Calu3 (cell line): ENCODE measurements around the gene HS6ST3. TPM values are rescaled to one million over a fixed set of nuclear protein-coding genes. Genes with fewer than 3 reads are reported as not detected.

Source experiments
- BruUV-seq: library from RNA; stranded (reverse); fragments of 400-500 nt; replicated peaks from 2 replicates; lab custom pipeline; 2021; lab: Mats Ljungman, UMichigan
- CTCF ChIA-PET: fragments of 300-600 bp; sonication (Branson Sonifier 250); formaldehyde crosslinking; loops from one replicate; lab custom pipeline; 2022; ENCODE audit warnings: antibody characterized with exemption; lab: Charles Lee
- DNase-seq: peaks from one replicate; pipeline ENCODE4 v3.0.0; 2022
- H3K27ac Mint-ChIP-seq: one replicate; pipeline ENCODE4 v1.8.0; 2022; ENCODE audit warnings: mixed read lengths; ENCODE audit not compliant: unreplicated experiment
- H3K27me3 Mint-ChIP-seq: one replicate; pipeline ENCODE4 v1.8.0; 2022; ENCODE audit warnings: mixed read lengths; ENCODE audit not compliant: unreplicated experiment
- H3K36me3 Mint-ChIP-seq: one replicate; pipeline ENCODE4 v1.8.0; 2022; ENCODE audit warnings: mild to moderate bottlenecking, moderate library complexity, mixed read lengths; ENCODE audit not compliant: insufficient read depth, unreplicated experiment
- H3K4me1 Mint-ChIP-seq: one replicate; pipeline ENCODE4 v1.8.0; 2022; ENCODE audit warnings: mild to moderate bottlenecking, low read depth, mixed read lengths; ENCODE audit not compliant: unreplicated experiment
- H3K4me3 Mint-ChIP-seq: one replicate; pipeline ENCODE4 v1.8.0; 2022; ENCODE audit warnings: mild to moderate bottlenecking, low read depth, moderate library complexity, mixed read lengths; ENCODE audit not compliant: unreplicated experiment
- H3K9me3 Mint-ChIP-seq: one replicate; pipeline ENCODE4 v1.8.0; 2022; ENCODE audit warnings: low read depth, mixed read lengths; ENCODE audit not compliant: unreplicated experiment
- intact Hi-C: fragments of 100-400 bp; cut with micrococcal nuclease; formaldehyde crosslinking; loops from one replicate; pipeline ENCODE4 v1.10.0; 2022; ENCODE audit not compliant: unreplicated experiment
- total RNA-seq: library from RNA; stranded (reverse); gene quantifications from 2 replicates; pipeline ENCODE4 v1.2.3, GENCODE V29; 2022
- TF ChIP-seq, protein P1 (sequence below): fragments of 200-600 bp; IDR thresholded peaks from one replicate; pipeline ENCODE4 v1.8.0; 2022; ENCODE audit warnings: antibody characterized with exemption; ENCODE audit not compliant: unreplicated experiment

HS6ST3 gene
- total RNA-seq, 1 experiment from 2014 or later, result not detected

- H3K27ac Mint-ChIP-seq, result no peak overlapping the region
- no peaks in the 10 kb centered on the region for H3K9me3 Mint-ChIP-seq
- no peak overlapping the region for H3K4me3 Mint-ChIP-seq
- no peak for DNase-seq
- no peaks in the 10 kb centered on the region for H3K36me3 Mint-ChIP-seq
- TF ChIP-seq, protein P1, sequence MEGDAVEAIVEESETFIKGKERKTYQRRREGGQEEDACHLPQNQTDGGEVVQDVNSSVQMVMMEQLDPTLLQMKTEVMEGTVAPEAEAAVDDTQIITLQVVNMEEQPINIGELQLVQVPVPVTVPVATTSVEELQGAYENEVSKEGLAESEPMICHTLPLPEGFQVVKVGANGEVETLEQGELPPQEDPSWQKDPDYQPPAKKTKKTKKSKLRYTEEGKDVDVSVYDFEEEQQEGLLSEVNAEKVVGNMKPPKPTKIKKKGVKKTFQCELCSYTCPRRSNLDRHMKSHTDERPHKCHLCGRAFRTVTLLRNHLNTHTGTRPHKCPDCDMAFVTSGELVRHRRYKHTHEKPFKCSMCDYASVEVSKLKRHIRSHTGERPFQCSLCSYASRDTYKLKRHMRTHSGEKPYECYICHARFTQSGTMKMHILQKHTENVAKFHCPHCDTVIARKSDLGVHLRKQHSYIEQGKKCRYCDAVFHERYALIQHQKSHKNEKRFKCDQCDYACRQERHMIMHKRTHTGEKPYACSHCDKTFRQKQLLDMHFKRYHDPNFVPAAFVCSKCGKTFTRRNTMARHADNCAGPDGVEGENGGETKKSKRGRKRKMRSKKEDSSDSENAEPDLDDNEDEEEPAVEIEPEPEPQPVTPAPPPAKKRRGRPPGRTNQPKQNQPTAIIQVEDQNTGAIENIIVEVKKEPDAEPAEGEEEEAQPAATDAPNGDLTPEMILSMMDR, result no peak
- BruUV-seq, result no TSS peak
- CTCF ChIA-PET, result interaction anchor here (1.3 kb wide), 1 partner anchor 797 kb away, joined by 8 read pairs; no protein-coding TSS in a partner anchor
- H3K27me3 Mint-ChIP-seq, result no peaks in the 10 kb centered on the region
- H3K4me1 Mint-ChIP-seq, result no peaks in the 10 kb centered on the region
- intact Hi-C loops, result loop anchor here (2.0 to 10.0 kb wide), 2 partner anchors 672 to 796 kb away; no protein-coding TSS in a partner anchor
Measured at GRCh38 chr13:96816874-96817273, 727.0 kb downstream of the HS6ST3 start.

DNA sequence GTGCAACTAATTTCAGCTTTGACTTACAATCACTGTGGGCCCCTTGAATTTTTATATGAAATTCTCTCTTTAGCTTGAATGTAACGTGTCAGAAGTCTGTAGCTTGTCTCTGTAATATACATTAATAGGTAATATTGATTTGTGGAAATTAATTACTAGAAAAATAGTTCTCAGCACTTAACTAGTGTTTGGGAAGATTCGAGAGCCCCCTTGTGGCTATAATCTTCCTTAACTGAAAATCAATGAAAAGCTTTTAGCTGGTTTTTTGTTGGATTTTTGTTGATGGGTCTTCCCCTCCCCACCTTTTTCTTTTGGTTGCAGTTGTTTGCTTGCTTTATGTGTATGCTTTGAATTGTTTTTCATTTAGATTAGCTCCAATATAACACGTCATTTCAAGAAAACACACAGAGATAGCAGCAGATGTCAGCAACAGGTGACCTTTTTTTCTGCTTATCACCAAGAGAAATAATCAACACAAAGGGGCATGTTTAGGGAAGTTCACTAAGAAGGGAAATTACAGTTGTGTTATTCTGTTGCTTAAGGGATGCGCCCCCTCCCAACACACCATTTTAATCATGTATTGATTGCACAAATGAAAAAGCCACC lies 727.5 kb downstream of the HS6ST3 start:
- no peaks in the 10 kb centered on the region for H3K36me3 Mint-ChIP-seq
- H3K4me1 Mint-ChIP-seq, result no peaks in the 10 kb centered on the region
- intact Hi-C loops, result loop anchor here (2.0 to 10.0 kb wide), 2 partner anchors 673 to 797 kb away; no protein-coding TSS in a partner anchor
- no peak for DNase-seq
- CTCF ChIA-PET, result interaction anchor here (1.3 kb wide), 1 partner anchor 797 kb away, joined by 8 read pairs; no protein-coding TSS in a partner anchor
- BruUV-seq, result no TSS peak
- H3K27ac Mint-ChIP-seq, result no peak overlapping the region
- no peak overlapping the region for H3K4me3 Mint-ChIP-seq
- no peaks in the 10 kb centered on the region for H3K27me3 Mint-ChIP-seq
- no peaks in the 10 kb centered on the region for H3K9me3 Mint-ChIP-seq
- TF ChIP-seq, protein P1, result no peak

DNA sequence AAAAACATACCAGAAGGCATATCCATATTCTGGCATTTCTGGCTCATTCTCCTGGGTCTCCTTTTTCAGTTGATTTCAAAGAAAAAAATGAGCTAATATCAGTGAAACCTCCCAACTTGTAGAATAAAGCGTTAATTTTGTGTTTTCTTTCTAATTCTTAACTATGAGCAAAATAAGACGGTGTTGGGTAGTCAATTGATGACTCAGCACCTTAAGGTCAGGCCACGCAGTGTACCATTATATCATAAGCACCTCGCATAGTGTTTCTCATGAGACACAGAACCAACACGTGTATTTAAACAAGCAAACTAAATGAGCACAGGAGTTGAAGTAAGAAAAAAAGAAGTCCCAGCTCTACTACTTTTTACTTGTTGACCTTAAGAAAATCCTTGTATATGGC lies 729.5 kb downstream of the HS6ST3 start:
- Mint-ChIP-seq H3K9me3 (no peaks in the 10 kb centered on the region), H3K4me3 (no peak overlapping the region), H3K36me3 (no peaks in the 10 kb centered on the region), H3K27me3 (no peaks in the 10 kb centered on the region), H3K27ac (no peak overlapping the region), H3K4me1 (no peaks in the 10 kb centered on the region)
- CTCF ChIA-PET, result no interaction called here
- TF ChIP-seq, protein P1, result no peak
- no peak for DNase-seq
- intact Hi-C loops, result loop anchor here (10.0 kb wide), 1 partner anchor 675 kb away; no protein-coding TSS in a partner anchor
- BruUV-seq, result no TSS peak

DNA sequence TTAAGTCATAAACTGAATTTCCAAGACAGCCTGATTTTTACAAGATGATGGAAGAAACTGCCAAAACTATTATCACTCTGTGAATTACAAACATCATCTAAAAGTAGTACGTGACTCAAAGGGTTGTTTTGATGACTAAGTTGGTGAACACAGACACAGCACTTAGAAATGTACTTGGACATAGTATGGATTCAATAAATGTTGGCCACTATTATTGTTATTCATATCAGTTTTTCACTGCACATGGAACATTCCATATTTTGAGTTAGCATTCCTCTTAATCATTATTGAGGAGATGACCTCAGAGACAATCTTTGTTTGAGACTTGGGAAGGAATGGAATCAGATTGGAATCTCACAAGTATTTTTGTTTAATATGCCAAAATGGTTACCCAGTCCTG lies 731.5 kb downstream of the HS6ST3 start:
- no TSS peak for BruUV-seq
- TF ChIP-seq, protein P1, result no peak
- CTCF ChIA-PET, result no interaction called here
- no peak overlapping the region for H3K27ac Mint-ChIP-seq
- H3K4me3 Mint-ChIP-seq, result no peak overlapping the region
- H3K27me3 Mint-ChIP-seq, result no peaks in the 10 kb centered on the region
- no peaks in the 10 kb centered on the region for H3K9me3 Mint-ChIP-seq
- no peaks in the 10 kb centered on the region for H3K36me3 Mint-ChIP-seq
- DNase-seq, result no peak
- intact Hi-C loops, result loop anchor here (5.0 kb wide), 1 partner anchor 206 kb away; no protein-coding TSS in a partner anchor
- no peaks in the 10 kb centered on the region for H3K4me1 Mint-ChIP-seq
